ENCODE data around the gene DHX38.

GRCh38 chr16:72092832-72093447 is 707 bp upstream of the DHX38 start:
- TF ChIP-seq CTCF (IDR thresholded peaks at IDR 0.05) (no peak), POLR2AphosphoS5 (IDR thresholded peaks at IDR 0.05) (no peak), POLR2A (IDR thresholded peaks at IDR 0.05) (no peak), EP300 (IDR thresholded peaks at IDR 0.05) (no peak)

Measured in sigmoid colon (tissue), 4 donors.